HG02840 (cell line): Measurements from ENCODE around the gene ABTB2.

ENCODE experiments used
- ATAC-seq: cut with Tn5 transposase; IDR thresholded peaks from one replicate; pipeline ENCODE4 v1.9.1; 2021; ENCODE audit warnings: mild to moderate bottlenecking, moderate library complexity, moderate number of reproducible peaks; ENCODE audit not compliant: unreplicated experiment, low FRiP score

ABTB2 gene

GRCh38 chr11:34157163-34157562 lies 200.6 kb downstream of the ABTB2 start:
- ATAC-seq: no peak

GRCh38 chr11:34155757-34156062 lies 202.1 kb downstream of the ABTB2 start:
- no peak for ATAC-seq

GRCh38 chr11:34155057-34155756 lies 202.6 kb downstream of the ABTB2 start:
- ATAC-seq: no peak

GRCh38 chr11:34154059-34154875 lies 203.5 kb downstream of the ABTB2 start:
- no peak for ATAC-seq

- ATAC-seq: no peak
Measured at GRCh38 chr11:34151916-34152845, 205.6 kb downstream of the ABTB2 start.

- no peak for ATAC-seq
Measured at GRCh38 chr11:34151166-34151565, 206.6 kb downstream of the ABTB2 start.

GRCh38 chr11:34150494-34151151 lies 207.2 kb downstream of the ABTB2 start:
- no peak for ATAC-seq

- ATAC-seq: no peak
Measured at GRCh38 chr11:34149786-34150185, 208.0 kb downstream of the ABTB2 start.

GRCh38 chr11:34149274-34149673 lies 208.5 kb downstream of the ABTB2 start:
- ATAC-seq: no peak

GRCh38 chr11:34148504-34149165 lies 209.2 kb downstream of the ABTB2 start:
- no peak for ATAC-seq

- no peak for ATAC-seq
Measured at GRCh38 chr11:34147581-34147980, 210.2 kb downstream of the ABTB2 start.

GRCh38 chr11:34146866-34147265 lies 210.9 kb downstream of the ABTB2 start:
- ATAC-seq: no peak

GRCh38 chr11:34146411-34146810 lies 211.4 kb downstream of the ABTB2 start:
- no peak for ATAC-seq

- no peak for ATAC-seq
Measured at GRCh38 chr11:34145847-34146381, 211.9 kb downstream of the ABTB2 start.

- no peak for ATAC-seq
Measured at GRCh38 chr11:34145073-34145472, 212.7 kb downstream of the ABTB2 start.

- ATAC-seq: no peak
Measured at GRCh38 chr11:34143048-34143447, 214.8 kb downstream of the ABTB2 start.

GRCh38 chr11:34140149-34140548 lies 217.7 kb downstream of the ABTB2 start:
- no peak for ATAC-seq

- no peak for ATAC-seq
Measured at GRCh38 chr11:34139346-34139745, 218.5 kb downstream of the ABTB2 start.

- ATAC-seq: no peak
Measured at GRCh38 chr11:34136420-34136819, 221.4 kb downstream of the ABTB2 start.

GRCh38 chr11:34135439-34135838 lies 222.4 kb downstream of the ABTB2 start:
- ATAC-seq: no peak
